HepG2 (cell line): Measurements from ENCODE around the gene TCF25. TPM values are rescaled to one million over a fixed set of nuclear protein-coding genes. Genes with fewer than 3 reads are reported as not detected.
A peak's percentile ranks its signal among the peaks of the same experiment; 100 is the strongest.

Experiments
- ATF7 ChIP-seq, 2 experiments: fragments of 450-650 bp in 1 of 2; sonication (generic) in 1 of 2; formaldehyde crosslinking in 1 of 2; IDR thresholded peaks; 2 replicates each; pipeline versions ENCODE4 v1.4.0 to v1.6.1; 2016 to 2020; ENCODE audit warnings: antibody characterized with exemption in 1 of 2, mild to moderate bottlenecking in 1 of 2, missing genetic modification reagents in 1 of 2
- CHD4 ChIP-seq: fragments of 200-600 bp; sonication (generic); IDR thresholded peaks from 2 replicates; pipeline ENCODE4 v1.7.0; 2017; ENCODE audit warnings: mild to moderate bottlenecking, low read length, borderline replicate concordance
- ESRRA ChIP-seq: sonication (generic); formaldehyde crosslinking; IDR thresholded peaks from 2 replicates; pipeline ENCODE4 v1.5.1; 2020; ENCODE audit warnings: mild to moderate bottlenecking, low read depth, missing genetic modification reagents
- ETV5 ChIP-seq: IDR thresholded peaks from 2 replicates; pipeline ENCODE4 v1.6.1; 2018; ENCODE audit warnings: missing biosample characterization, missing genetic modification reagents, inconsistent platforms, borderline replicate concordance
- GABPB1 ChIP-seq: IDR thresholded peaks from 2 replicates; pipeline ENCODE4 v1.6.1; 2016; ENCODE audit warnings: mild to moderate bottlenecking, missing genetic modification reagents, moderate library complexity, missing compliant biosample characterization
- HNF4G ChIP-seq, 2 experiments: sonication (generic) in 1 of 2; formaldehyde crosslinking in 1 of 2; IDR thresholded peaks; 2 replicates each; pipeline versions ENCODE4 v1.4.0 to v1.6.1; 2011 to 2020; ENCODE audit warnings: borderline replicate concordance in 2 of 2, low read depth in 2 of 2, mild to moderate bottlenecking in 2 of 2, low read length in 1 of 2, missing genetic modification reagents in 1 of 2, moderate library complexity in 1 of 2
- IRF9 ChIP-seq: sonication (generic); formaldehyde crosslinking; IDR thresholded peaks from 2 replicates; pipeline ENCODE4 v1.8.0; 2022; ENCODE audit warnings: missing genetic modification reagents, mild to moderate bottlenecking, borderline replicate concordance
- JUN ChIP-seq: sonication (generic); formaldehyde crosslinking; IDR thresholded peaks from 2 replicates; pipeline ENCODE4 v1.4.0; 2020; ENCODE audit warnings: mild to moderate bottlenecking, missing genetic modification reagents
- KAT7 ChIP-seq: IDR thresholded peaks from 2 replicates; pipeline ENCODE4 v1.6.1; 2018; ENCODE audit warnings: borderline replicate concordance, missing compliant biosample characterization
- MATR3 ChIP-seq: sonication (generic); formaldehyde crosslinking; IDR thresholded peaks from 2 replicates; pipeline ENCODE4 v1.4.0; 2020; ENCODE audit warnings: missing genetic modification reagents
- MIXL1 ChIP-seq: IDR thresholded peaks from 2 replicates; pipeline ENCODE4 v1.6.1; 2016
- MTA3 ChIP-seq: sonication (generic); formaldehyde crosslinking; IDR thresholded peaks from 2 replicates; pipeline ENCODE4 v1.4.0; 2020; ENCODE audit warnings: missing genetic modification reagents
- NCOA2 ChIP-seq: sonication (generic); formaldehyde crosslinking; IDR thresholded peaks from 2 replicates; pipeline ENCODE4 v1.8.0; 2022; ENCODE audit warnings: inconsistent platforms
- NFE2L2 ChIP-seq: fragments of 150-350 bp; IDR thresholded peaks from 2 replicates; pipeline ENCODE4 v1.6.1; 2014; ENCODE audit warnings: low read length
- SETDB1 ChIP-seq: sonication (generic); formaldehyde crosslinking; IDR thresholded peaks from 2 replicates; pipeline ENCODE4 v1.5.1; 2020; ENCODE audit warnings: missing genetic modification reagents, mild to moderate bottlenecking, borderline replicate concordance
- XRCC5 ChIP-seq: fragments of 200-400 bp; formaldehyde crosslinking; optimal IDR thresholded peaks from 2 replicates; pipeline ENCODE3; 2017; ENCODE audit warnings: mild to moderate bottlenecking, low read length
- ZNF121 ChIP-seq: sonication (generic); formaldehyde crosslinking; IDR thresholded peaks from 2 replicates; pipeline ENCODE4 v1.5.0; 2020; ENCODE audit warnings: mild to moderate bottlenecking, missing genetic modification reagents
- ZNF263 ChIP-seq: sonication (generic); formaldehyde crosslinking; IDR thresholded peaks from 2 replicates; pipeline ENCODE4 v1.4.0; 2020; ENCODE audit warnings: missing genetic modification reagents
- ZNF383 ChIP-seq: sonication (generic); formaldehyde crosslinking; IDR thresholded peaks from 2 replicates; pipeline ENCODE4 v1.4.0; 2020; ENCODE audit warnings: missing genetic modification reagents, mild to moderate bottlenecking, borderline replicate concordance
- ZNF431 ChIP-seq: sonication (generic); formaldehyde crosslinking; IDR thresholded peaks from 2 replicates; pipeline ENCODE4 v1.9.0; 2022; ENCODE audit warnings: missing genetic modification reagents, low read depth, mild to moderate bottlenecking, borderline replicate concordance
- ZNF543 ChIP-seq: sonication (generic); formaldehyde crosslinking; IDR thresholded peaks from 2 replicates; pipeline ENCODE4 v1.4.0; 2020; ENCODE audit warnings: mild to moderate bottlenecking, missing genetic modification reagents
- ZNF740 ChIP-seq: sonication (generic); formaldehyde crosslinking; IDR thresholded peaks from 2 replicates; pipeline ENCODE4 v1.4.0; 2020; ENCODE audit warnings: missing genetic modification reagents
- polyA plus RNA-seq, 8 experiments: library from polyadenylated mRNA; depleted of rRNA in 3 of 8; stranded (reverse) in 7 of 8; unstranded in 1 of 8; fragments of >200 nt; fragmentation: Illumina TruSeq in 4 of 8; extraction: Trizol in 4 of 8; gene quantifications; 2 replicates each; pipeline versions ENCODE4 v1.2.1 to v1.2.3, GENCODE V29; 2011 to 2016; ENCODE audit warnings: low read depth in 4 of 8, missing spikeins in 1 of 8, mixed read lengths in 1 of 8; ENCODE audit not compliant: insufficient read depth in 1 of 8
- total RNA-seq, 5 experiments: library from RNA; depleted of rRNA; stranded (reverse); fragments of >200 nt; fragmentation: Illumina TruSeq; extraction: Trizol; gene quantifications; 2 replicates each; pipeline ENCODE4 v1.2.3, GENCODE V29; 2016; ENCODE audit warnings: low read depth in 1 of 5
- TF ChIP-seq, protein P1 (sequence below): sonication (generic); formaldehyde crosslinking; IDR thresholded peaks from 2 replicates; pipeline ENCODE4 v1.4.0; 2020; ENCODE audit warnings: mild to moderate bottlenecking, missing genetic modification reagents
- TF ChIP-seq, protein P2 (sequence below): sonication (generic); formaldehyde crosslinking; IDR thresholded peaks from 2 replicates; pipeline ENCODE4 v1.5.0; 2020; ENCODE audit warnings: missing genetic modification reagents, mild to moderate bottlenecking, borderline replicate concordance

The TCF25 gene
- total and polyA plus RNA-seq, 2 of the 13 experiments (the other 11 are each of a cell fraction or from before 2014, with no cell fraction given): 138 to 206 TPM

DNA sequence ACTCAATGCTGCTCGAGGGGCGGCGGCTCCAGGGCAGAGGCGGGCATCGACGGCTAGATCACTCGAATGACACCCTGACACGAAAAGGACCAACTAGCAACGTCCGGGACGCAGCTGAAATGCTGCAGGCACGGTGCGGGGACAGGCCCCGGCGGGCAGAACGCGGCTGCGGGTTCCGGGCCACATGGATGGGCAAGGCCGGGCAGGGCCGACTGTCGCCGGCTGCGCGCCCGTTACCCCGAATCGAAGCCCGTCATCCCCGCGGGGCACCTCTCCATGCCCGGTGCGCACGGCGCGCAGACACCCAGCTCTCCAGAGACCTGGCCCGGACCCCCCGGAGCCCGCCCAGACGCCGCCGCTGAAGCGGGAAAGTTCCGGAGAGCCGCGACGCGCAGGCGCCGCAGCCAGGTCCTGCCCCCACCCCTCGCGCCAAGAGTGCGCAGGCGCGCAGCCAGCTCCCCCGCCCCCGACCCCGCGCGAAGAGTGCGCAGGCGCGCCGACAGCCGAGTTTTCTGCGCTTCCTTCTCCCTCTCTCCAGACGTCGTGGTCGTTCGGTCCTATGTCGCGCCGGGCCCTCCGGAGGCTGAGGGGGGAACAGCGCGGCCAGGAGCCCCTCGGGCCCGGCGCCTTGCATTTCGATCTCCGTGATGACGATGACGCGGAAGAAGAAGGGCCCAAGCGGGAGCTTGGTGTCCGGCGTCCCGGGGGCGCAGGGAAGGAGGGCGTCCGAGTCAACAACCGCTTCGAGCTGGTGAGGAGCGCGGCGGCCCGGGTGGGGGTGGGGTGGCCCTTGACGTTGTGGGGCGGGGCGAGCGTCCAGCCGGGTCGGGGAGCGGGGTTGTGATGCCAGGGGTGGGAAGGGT lies at the start of gene TCF25 (continued):
- TF ChIP-seq ATF7 (IDR thresholded peaks at IDR 0.05) (no peak), ATF7 (CRISPR knock-in tag; IDR thresholded peaks at IDR 0.05) (no peak), ZNF431 (CRISPR knock-in tag) (no peak), KAT7 (CRISPR knock-in tag) (peak; percentile 17; the same call in 1 of the 2 replicates), IRF9 (CRISPR knock-in tag) (peak; percentile 66), NFE2L2 (no peak), HNF4G (IDR thresholded peaks at IDR 0.05; ENCODE audit: borderline replicate concordance, low read depth, low read length) (no peak), HNF4G (CRISPR knock-in tag; IDR thresholded peaks at IDR 0.05; ENCODE audit: borderline replicate concordance, low read depth) (no peak), ESRRA (CRISPR knock-in tag) (peak; percentile 81), ZNF740 (CRISPR knock-in tag) (0 out of 2 replicates have a peak, but pooled peaks have one; percentile 40), MTA3 (CRISPR knock-in tag) (no peak), MIXL1 (CRISPR knock-in tag) (no peak; the same call in 1 of the 2 replicates), ZNF121 (CRISPR knock-in tag) (peak; percentile 66; the same call in 1 of the 2 replicates), ZNF383 (no peak), NCOA2 (CRISPR knock-in tag) (peak; percentile 11; the same call in 1 of the 2 replicates), ETV5 (CRISPR knock-in tag) (peak; percentile 53), GABPB1 (CRISPR knock-in tag) (peak; percentile 79; the same call in 1 of the 2 replicates), SETDB1 (CRISPR knock-in tag) (no peak), MATR3 (CRISPR knock-in tag) (no peak), ZNF263 (peak; percentile 39; the same call in 1 of the 2 replicates), XRCC5 (peak; percentile 19), JUN (CRISPR knock-in tag) (no peak; the same call in 1 of the 2 replicates), ZNF543 (CRISPR knock-in tag) (peak; percentile 43; the same call in 1 of the 2 replicates), CHD4 (no peak)
- TF ChIP-seq, protein P1, sequence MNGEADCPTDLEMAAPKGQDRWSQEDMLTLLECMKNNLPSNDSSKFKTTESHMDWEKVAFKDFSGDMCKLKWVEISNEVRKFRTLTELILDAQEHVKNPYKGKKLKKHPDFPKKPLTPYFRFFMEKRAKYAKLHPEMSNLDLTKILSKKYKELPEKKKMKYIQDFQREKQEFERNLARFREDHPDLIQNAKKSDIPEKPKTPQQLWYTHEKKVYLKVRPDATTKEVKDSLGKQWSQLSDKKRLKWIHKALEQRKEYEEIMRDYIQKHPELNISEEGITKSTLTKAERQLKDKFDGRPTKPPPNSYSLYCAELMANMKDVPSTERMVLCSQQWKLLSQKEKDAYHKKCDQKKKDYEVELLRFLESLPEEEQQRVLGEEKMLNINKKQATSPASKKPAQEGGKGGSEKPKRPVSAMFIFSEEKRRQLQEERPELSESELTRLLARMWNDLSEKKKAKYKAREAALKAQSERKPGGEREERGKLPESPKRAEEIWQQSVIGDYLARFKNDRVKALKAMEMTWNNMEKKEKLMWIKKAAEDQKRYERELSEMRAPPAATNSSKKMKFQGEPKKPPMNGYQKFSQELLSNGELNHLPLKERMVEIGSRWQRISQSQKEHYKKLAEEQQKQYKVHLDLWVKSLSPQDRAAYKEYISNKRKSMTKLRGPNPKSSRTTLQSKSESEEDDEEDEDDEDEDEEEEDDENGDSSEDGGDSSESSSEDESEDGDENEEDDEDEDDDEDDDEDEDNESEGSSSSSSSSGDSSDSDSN (CRISPR knock-in tag): peak; percentile 82
- TF ChIP-seq, protein P2, sequence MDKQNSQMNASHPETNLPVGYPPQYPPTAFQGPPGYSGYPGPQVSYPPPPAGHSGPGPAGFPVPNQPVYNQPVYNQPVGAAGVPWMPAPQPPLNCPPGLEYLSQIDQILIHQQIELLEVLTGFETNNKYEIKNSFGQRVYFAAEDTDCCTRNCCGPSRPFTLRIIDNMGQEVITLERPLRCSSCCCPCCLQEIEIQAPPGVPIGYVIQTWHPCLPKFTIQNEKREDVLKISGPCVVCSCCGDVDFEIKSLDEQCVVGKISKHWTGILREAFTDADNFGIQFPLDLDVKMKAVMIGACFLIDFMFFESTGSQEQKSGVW (CRISPR knock-in tag): peak; percentile 55; the same call in 1 of the 2 replicates
